HG02970 (cell line): Measurements from ENCODE around the gene OPCML.

ENCODE experiments used
- ATAC-seq: cut with Tn5 transposase; IDR thresholded peaks from one replicate; pipeline ENCODE4 v1.9.1; 2021; ENCODE audit warnings: mild to moderate bottlenecking, moderate library complexity, moderate number of reproducible peaks; ENCODE audit not compliant: unreplicated experiment, low FRiP score

OPCML gene

DNA sequence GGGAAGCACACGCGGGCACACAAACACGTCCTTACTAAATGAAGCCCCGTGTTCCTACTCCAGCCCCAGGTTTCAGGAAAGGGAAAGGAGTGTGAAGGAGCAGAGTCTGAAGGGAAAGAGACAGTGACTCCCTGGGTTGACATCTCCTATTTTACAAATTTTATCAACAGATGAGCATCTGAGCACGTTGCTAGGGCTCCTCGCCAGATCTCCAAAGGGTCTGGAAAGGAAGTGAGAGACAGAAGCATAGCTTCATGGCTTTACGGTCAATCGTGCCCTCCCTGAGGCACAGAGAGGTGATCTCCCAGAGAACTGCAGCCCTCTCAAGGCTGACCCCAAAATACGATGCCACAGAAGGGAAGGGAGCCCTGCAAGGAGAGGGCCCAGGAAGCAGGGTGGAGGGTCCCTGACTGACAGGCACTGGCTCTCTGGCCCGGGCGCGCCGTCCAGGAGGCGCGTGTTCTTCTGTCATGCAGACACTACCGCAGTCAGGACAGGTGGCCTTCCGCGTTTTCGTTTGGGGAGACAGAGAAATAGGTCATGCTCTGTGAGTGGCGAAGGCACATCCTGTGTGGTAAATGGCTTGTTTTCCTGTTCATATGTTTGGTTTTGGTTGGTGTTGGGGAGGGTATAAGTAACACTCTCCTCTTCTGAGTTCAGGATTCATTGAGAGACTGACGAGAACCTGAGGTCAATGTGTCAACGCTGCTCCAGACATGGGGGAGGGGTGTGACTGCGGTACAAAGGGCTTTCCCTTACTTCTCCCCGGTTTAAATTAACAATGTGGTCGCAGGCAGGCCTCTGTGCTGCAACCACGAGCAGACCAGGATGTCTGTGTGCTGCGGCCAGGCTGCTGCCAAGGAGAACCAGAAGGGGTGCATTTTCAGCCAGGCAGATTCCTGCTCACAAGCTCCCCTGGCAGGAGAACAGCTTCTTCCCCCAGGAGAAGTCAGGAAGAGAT, 813.3 kb downstream of the OPCML start:
- peak; percentile 71 for ATAC-seq

DNA sequence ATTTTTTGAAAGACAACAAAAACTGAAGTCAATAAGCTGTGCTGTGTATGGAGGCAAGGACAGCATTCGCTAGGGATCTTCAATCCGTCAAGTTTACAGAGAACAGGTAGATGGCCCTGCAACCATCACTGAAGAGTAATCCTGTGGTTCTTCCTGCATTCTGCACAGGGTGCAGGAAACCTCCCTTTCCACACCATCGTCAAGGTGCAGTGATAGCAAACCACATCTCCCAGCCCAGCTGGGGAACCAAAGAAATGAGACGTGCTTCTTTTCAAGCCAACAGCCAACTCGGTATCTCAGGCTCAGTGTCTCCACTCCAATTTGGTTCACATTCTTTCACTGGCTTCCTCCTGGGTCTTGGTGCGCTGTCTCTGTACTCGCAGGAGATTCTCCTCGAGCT, 814.5 kb downstream of the OPCML start:
- ATAC-seq: no peak

DNA sequence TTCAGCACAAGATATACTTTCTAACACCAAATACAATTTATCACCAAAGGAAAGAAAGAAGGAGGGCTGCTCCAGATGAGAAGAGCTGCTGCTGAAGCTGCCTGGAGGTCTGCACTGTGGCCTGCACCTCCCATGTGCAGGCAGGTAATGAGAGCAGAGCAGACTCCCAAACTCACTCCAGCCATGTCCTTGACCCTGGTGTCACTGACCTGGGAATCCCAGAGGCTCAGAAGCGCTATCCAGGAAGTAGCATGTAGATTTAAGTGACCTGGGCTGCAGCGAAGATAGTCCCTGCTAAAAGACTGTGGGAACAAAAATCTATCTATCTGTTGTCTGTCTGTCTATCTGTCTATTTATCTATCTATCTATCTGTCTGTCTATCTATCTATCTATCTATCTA, 816.3 kb downstream of the OPCML start:
- no peak for ATAC-seq

DNA sequence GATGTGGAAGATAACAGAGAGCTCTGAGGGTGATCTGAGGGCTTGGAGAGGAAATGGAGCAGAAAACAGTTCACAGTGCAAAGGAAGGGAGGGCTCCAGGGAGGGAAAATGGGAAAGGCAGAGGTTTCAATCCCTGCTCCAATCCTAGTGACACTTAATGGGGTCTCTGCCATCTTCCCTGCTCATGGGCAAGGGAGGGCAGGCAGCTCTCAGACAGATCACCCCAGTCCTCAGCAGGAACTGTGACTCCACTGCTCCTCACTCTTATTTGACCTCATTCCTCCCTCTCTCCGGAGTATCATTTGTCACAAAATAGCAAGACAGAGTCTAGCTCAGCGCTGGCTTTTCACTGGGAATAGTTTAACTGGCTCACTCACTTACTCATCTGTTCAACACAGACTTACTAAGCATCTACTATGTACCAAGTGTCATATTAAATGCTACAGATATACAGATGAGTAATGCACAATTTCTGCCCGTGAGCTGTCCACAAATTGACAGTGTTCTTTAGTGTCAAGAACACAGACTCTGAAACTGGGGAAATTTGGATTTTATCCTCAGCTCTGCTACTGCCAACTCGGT, 817.4 kb downstream of the OPCML start:
- ATAC-seq: no peak

DNA sequence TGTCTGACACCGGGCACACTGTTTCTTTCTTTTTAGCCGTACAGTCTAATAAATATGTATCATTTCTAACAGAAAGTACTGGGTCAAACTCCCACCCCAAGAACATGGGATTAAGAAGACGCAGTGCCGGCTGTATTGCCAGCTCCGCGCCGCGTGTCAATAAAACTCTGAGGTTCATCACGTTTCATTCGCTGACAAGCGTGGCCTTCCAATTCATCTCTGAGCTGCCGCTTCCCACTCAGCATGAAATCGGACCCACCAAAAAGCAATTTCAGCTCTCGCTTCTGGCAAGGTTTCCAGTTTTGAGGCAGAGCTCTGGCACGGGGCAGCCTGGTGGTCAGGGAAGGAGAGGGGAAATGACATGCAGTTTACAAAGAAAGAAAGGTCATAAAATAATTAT, 819.8 kb downstream of the OPCML start:
- no peak for ATAC-seq

DNA sequence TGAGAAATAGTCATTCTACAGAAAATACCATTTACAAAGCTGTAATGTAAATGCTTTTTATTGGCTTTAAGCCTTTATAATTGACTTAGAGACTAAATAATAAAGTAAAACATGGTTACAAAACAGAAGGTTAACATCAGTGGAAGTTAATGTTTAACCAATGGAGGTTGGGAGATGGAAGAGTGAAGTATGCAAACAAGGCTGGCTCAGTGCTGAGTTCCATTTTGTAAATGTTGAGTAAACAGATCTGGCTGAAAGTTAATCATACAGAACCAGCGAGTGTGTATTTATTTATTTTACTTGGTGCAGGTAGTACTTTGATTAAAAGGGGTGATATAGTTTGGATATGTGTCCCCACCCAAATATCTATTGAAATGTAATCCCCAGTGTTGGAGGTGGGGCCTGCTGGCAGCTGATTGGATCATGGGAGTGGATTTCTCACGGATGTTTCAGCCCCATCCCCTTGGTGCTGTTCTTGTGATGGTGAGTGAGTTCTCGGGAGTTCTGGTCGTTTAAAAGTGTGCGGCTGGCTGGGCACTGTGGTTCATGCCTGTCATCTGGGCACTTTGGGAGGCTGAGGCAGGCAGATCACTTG, 827.4 kb downstream of the OPCML start:
- no peak for ATAC-seq

DNA sequence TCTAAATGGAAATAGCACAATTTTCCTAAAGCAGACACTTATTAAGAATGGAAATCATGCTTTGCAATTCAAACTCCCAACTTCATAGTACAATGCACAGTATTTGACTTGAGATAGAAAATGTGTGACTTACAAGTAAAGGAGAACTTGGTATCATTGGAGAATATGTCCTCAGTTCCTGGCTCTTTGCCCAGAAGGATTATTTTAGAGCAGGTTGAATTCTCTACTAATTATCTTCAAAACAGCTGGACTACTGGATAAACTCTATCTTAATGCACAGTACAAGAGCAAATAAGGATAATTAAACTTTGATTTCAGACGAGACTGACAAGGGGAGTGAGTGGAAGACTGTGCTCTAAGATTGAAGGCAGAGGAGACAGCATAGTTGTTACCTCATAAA, 839.4 kb downstream of the OPCML start:
- ATAC-seq: no peak

DNA sequence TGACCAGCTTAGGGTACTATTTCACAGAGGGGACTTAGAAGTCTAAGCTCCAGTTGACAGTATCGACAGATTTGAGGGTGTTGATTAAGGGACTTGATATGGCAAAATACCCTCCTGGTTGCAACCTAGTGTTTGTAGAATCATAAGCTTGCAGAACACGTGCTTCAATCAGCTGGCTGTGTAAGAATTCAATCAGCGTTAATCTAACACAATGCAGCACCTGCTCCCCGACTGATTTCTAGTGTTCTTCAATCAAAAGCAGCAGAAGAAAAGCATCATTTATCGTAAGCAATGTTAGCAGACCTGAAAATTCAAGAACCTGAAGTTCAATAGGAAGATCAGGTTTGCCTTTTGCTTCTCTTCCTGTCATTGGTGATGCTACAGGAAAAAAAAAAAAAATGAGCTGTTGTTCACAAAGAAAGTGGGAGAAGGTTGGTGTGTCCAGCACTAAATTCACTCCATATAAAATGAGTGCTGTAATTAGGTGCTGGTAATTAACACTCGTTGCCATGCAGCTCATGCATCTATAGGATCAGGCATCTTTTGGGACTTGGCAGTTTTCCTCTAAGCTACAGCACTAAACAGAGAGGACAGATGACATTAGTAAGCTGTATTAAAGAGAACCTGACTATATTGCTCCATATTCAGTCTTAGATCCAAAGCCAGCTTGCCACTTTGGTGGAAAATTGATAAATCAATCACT, 840.3 kb downstream of the OPCML start:
- ATAC-seq: no peak

DNA sequence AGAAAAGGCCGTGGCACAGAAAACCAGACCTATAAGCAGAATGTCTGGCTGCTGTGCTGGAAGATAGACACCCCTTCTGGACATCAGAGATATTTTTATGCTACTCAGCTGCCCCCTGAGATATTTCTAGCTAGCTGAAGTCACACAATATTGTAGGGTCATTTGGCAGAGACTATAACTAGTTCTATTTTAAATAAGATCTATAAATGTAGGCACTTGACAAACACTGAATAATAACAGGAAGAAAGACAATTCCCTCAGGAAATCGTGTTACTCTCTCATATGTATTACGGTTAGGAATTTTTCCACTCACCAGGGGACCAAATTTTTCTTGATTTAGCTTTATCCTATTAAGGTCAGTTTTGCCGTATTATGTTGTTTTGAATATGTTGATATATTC, 845.4 kb downstream of the OPCML start:
- ATAC-seq: no peak

DNA sequence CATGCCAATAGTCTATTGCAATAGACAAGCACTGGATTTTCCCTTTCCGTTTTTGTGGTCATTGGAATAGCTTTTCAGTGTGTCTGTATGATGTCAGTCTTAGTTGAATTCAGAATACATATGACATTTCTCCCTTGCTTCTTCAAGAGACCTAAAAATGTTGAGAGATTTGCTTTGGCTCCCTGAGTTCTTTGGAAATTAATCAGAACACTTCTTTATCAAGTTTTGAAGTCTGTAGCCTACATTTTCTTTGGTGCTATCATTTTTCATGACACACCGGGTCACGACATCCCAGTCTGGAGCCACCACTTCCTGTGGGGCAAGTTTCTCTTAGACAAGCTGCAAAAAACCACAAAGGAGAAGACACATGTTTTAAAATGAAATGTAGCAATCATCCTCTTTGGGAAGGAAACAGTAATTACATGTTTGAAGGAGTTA, 847.1 kb downstream of the OPCML start:
- ATAC-seq: no peak

DNA sequence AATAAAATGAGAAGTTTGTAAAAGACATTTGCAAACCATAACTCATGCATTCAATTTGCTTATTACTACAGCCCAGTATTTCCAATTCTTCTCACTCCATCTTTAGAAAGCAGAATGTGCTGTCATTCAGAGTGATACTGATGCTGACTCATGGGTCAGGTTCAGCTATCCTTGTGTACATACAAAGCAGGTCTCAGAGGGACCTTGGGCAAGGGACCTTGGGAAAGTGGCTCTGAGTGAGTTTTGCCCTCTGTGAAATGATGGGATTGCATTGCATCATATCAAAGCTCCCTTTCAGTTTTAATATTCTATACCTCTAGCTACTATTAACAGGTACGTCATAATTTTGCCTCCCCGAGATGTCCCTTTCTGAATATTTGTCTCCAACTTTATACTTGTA, 848.7 kb downstream of the OPCML start:
- ATAC-seq: no peak

DNA sequence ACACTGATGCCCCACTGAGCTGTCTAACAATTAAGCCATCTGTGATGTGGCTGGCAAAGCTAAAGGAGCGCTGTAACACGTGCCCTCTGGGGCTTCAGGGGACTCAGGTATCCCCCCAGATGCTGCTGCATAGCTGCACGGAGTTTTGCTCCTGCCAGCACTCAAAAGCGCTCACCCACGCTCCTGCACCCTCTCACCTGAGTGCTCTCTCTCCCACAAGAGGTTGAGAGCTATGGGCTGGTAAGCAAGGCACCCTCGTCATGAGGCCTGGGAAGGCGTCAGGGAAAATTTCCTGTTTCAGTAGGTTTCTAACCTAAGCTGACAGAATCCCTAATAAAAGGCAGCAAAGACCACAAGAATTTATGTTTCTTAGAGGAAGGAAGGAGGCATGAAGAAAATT, 850.3 kb downstream of the OPCML start:
- ATAC-seq: no peak

DNA sequence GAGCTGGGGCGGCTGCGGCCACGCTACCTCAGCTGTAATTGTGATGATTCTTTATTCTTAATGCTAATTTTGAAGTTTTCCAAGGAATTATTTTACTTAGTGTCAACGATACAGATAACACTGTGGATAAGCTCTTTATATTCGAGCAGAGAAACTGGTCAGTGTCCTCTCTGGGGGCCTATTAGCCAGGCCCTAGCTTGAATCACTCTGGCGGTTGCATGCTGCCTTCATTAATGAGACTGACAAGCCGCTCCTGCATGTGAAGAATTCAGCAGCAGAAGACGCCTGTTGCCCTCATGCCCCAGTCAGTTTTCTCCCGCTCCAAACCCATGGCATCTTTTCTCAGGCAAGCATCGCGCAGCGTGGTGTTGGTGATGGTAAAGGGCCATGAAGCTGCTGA, 851.7 kb downstream of the OPCML start:
- ATAC-seq: no peak

DNA sequence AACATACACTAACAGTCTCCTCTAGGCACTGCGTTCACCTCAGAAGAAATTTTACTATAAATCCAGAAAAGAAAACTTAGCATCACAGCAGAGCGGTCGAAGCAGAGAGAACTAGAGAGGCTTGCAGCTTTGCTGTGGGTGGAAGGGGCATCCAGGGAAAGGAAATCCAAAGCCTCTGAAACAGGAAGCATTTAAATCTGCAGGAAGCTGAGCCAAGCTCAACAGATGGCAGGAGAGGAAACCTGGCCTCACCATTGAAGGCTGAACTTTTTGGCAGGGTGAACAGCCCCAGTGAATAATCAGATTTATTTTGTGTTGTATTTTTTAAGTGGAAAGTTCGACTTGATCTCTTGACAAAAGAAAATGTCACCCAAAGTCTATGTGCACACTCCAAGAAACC, 858.1 kb downstream of the OPCML start:
- ATAC-seq: no peak

DNA sequence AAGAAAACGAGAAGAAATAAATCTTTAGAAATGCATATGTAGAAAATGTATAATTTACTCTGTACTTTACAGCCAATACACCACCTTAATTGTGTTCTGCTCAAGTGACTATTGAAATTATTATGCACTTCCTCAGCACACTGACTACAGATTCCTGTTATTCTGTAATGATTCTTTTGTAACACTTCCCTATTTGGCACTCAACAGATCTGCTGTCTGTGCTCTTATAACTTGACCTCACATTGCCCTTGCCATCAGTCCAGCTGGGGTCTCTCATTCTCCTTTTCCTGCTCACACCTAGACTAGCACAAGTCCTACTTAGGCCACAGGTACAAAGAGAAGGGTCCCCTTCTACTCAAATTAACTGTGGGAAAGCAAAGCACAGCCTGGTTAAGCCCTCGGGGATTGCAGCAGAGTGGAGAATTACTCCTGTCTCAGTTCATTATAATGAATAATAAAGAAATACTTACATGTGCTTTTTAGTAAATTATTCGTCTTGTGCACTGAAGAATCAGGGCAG, 860.4 kb downstream of the OPCML start:
- no peak for ATAC-seq

DNA sequence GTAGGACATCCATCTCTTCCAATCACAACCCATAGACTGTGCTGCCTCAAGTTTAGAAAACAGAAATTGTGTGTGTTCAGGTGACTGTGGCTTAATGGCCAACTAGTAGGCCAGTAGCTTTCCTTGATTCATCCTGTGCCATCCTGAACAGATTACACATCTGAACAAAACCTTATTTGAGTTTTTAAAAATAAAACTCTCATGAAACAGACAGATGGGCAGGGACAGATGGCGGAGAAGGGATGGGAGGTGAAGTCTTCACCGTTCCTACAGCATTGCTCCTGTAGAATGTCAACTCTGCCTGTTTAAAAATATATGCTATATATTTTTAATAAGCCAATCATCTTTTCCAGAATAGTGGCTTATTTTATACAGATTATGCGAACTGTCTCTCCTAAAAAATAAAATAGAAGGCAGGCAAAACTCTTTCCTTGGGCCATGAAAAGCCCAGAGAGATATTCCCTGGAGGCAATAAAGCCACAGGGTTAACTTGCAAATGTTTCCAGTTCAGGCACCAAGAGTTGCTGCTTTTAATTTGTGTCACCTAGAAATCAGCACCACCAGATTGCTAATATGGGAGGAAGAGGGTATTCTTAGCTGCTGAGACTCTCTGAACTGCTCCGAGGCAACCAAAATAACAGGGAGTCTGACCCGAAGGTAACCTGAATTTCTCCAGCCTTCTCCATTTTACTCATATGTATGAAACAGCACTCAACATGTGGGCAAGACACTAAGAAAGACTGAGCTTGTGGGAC, 861.2 kb downstream of the OPCML start:
- no peak for ATAC-seq

DNA sequence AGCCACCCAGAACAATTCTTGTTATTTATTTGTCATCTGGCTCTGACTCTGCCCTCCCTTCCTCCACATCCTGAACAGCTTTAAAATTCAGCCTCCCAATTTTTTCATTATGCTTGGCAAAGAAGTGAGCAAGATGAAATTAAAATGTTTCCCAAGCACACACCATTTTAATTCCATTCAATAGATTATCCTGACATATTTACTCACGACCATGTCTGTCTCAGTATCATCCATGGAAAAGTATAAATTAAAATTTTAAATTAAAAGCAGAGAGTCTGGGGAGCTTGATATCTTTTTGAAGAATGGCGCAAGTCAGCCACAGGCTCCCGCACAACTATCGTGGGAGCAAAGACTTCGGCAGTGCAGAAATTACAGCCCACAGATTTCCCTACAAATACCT, 862.4 kb downstream of the OPCML start:
- no peak for ATAC-seq

DNA sequence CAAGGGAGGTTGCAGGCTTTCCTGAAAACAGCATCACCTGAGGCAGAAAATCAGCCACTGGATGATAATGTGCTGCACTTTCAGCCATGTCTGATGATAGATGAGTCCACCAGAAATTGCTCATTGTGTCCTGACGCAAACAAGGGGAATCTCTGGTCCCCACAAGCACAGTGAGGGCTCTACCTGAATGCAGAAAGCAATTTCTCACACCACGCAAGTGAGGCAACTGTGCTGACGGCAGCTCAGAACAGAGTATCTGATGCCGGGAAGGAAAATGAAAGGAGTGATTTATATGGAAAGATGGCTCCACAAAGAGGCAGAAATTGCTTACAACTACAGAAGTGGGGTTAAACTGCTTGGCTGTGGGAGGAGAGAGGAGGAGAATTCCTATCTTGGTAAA, 867.1 kb downstream of the OPCML start:
- no peak for ATAC-seq

DNA sequence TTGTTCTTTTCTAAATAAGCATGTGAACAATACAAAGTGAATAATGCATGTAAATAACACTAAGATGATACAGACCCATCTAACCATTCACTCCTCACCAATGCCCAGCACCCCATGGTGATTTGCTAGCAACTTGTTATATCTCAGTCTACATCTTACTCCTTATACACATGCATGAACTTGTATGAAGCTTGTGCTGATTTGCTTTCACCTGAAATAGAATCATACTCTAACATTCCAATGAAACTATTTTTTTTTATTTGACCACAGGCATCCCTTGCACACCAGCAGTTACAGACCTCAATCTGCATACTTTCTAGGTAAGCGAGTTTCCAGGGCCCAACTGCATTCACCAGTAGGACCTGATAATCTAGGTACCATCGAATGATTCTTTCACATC, 873.6 kb downstream of the OPCML start:
- ATAC-seq: no peak

DNA sequence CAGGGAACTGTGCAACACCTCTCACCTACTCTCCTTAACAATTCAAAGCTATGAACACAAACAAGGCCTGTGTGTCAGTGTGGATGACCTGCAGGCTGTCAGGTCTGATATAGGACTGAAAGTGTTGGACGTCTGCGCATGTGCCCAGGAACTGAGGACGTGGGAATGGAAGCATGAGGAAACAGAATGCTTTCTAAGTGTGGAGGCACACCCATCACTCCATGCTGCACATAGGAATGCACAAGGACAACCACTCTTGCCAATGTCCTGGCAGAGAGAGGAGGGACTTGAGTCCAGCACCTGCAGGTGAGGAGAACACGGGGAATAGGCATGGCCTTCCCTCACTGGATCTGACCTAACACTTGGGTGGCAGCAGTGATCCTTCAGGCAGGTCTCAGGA, 874.3 kb downstream of the OPCML start:
- no peak for ATAC-seq
